RWPE1 (cell line): ENCODE results near the gene POLR3B.

ENCODE experiments used
- CTCF ChIA-PET: fragments of 350-600 bp; sonication (Branson Sonifier 250); formaldehyde crosslinking; extraction: SDS; loops from one replicate; lab custom pipeline; 2021; lab: Yijun Ruan, JAX
- POLR2A ChIA-PET: fragments of 400-600 bp; formaldehyde crosslinking; extraction: SDS; loops from one replicate; lab custom pipeline; 2020; ENCODE audit warnings: antibody characterized with exemption; ENCODE audit not compliant: low non-redundant PET; lab: Yijun Ruan, JAX
- DNase-seq: peaks from one replicate; pipeline ENCODE4 v3.0.0; 2012; ENCODE audit warnings: low spot score
- H3K27ac ChIP-seq: fragments of 450-650 bp; 2 replicates; pipeline ENCODE4 v1.5.1; 2017
- CTCF ChIP-seq: fragments of 450-650 bp; conservative IDR thresholded peaks from 2 replicates; pipeline ENCODE4 v1.5.1; 2017; ENCODE audit warnings: low read depth, mild to moderate bottlenecking

The POLR3B gene

GRCh38 chr12:106519607-106520021 lies 162.1 kb downstream of the POLR3B start:
- DNase-seq = no peak
- H3K27ac ChIP-seq = no peak overlapping the region
- POLR2A ChIA-PET = no interaction called here
- CTCF ChIA-PET = no interaction called here
- no peak for TF ChIP-seq CTCF

DNA sequence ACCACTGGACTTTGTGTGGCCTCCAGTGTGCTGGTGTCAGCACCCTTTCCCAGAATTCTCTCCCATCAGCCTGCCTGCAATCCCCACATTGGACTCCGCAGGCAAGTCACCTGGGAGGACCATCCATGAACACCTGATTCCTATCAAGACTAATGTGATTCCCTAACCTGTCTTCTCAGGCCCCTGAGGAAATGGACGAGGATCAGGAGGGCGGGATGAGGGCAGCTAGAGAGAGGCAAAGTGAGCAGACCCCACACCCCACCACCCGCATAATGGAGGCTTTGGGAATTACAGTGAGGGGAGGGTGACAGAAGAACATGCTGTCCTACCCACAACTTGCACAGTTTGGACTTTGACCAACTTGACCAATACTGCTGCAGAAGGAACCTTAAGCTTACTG lies 164.4 kb downstream of the POLR3B start:
- ChIA-PET POLR2A (no interaction called here), CTCF (no interaction called here)
- H3K27ac ChIP-seq = no peak overlapping the region
- no peak for TF ChIP-seq CTCF
- DNase-seq = no peak

- no peak overlapping the region for H3K27ac ChIP-seq
- CTCF ChIA-PET = no interaction called here
- TF ChIP-seq CTCF = no peak
- POLR2A ChIA-PET = no interaction called here
- no peak for DNase-seq
Measured at GRCh38 chr12:106522708-106523107, 165.2 kb downstream of the POLR3B start.

- no peak for TF ChIP-seq CTCF
- CTCF ChIA-PET = interaction anchor here (0.6 kb wide), 1 partner anchor 1343 kb away, joined by 6 read pairs; no protein-coding TSS in a partner anchor
- H3K27ac ChIP-seq = no peak overlapping the region
- POLR2A ChIA-PET = no interaction called here
- no peak for DNase-seq
Measured at GRCh38 chr12:106527356-106527755, 169.8 kb downstream of the POLR3B start.

GRCh38 chr12:106541201-106541600 lies 183.7 kb downstream of the POLR3B start:
- POLR2A ChIA-PET = no interaction called here
- CTCF ChIA-PET = no interaction called here
- TF ChIP-seq CTCF = no peak
- DNase-seq = no peak
- no peak overlapping the region for H3K27ac ChIP-seq

DNA sequence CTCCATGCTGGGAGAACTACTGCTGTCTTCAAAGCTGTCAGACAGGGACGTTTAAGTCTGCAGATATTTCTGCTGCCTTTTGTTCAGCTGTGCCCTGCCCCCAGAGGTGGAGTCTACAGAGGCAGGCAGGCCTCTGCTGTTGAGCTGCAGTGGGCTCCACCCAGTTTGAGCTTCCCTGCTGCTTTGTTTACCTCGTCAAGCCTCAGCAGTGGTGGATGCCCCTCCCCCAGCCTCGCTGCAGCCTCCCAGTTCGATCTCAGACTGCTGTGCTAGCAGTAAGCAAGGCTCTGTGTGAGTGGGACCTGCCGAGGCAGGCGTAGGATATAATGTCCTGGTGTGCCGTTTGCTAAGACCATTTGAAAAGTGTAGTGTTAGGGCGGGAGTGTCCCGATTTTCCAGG lies 193.9 kb downstream of the POLR3B start:
- H3K27ac ChIP-seq = no peak overlapping the region
- CTCF ChIA-PET = no interaction called here
- TF ChIP-seq CTCF = no peak
- POLR2A ChIA-PET = no interaction called here
- no peak for DNase-seq

GRCh38 chr12:106552228-106552627 lies 194.7 kb downstream of the POLR3B start:
- no peak for TF ChIP-seq CTCF
- no peak for DNase-seq
- ChIA-PET CTCF (no interaction called here), POLR2A (no interaction called here)
- no peak overlapping the region for H3K27ac ChIP-seq
